SU-DHL-6 (cell line): ENCODE results near the gene NFIX.
"Not testable (repeated sequence)": the region's sequence is repeated elsewhere in the genome, so short reads cannot be mapped to it uniquely, and the experiment has no call there.

Source experiments
- H2AFZ ChIP-seq: fragments of 200-600 bp; sonication (generic); 2 replicates; pipeline ENCODE4 v1.6.1; 2014; ENCODE audit warnings: low read depth, mild to moderate bottlenecking, moderate library complexity, mixed read lengths, antibody characterized with exemption, low read length; ENCODE audit not compliant: severe bottlenecking
- H3F3A ChIP-seq: fragments of 200-600 bp; shearing (Covaris generic); 2 replicates; pipeline ENCODE4 v1.6.0; 2016; ENCODE audit warnings: antibody characterized with exemption, mild to moderate bottlenecking; ENCODE audit not compliant: insufficient read depth
- H3K27ac ChIP-seq: fragments of 200-600 bp; sonication (generic); 2 replicates; pipeline ENCODE4 v1.5.1; 2016; ENCODE audit warnings: low read depth, mild to moderate bottlenecking, low read length, moderate library complexity, mixed read lengths
- H3K27me3 ChIP-seq: fragments of 200-600 bp; sonication (generic), shearing (Covaris generic); 2 replicates; pipeline ENCODE4 v1.6.0; 2014; ENCODE audit warnings: mild to moderate bottlenecking, low read length
- H3K36me3 ChIP-seq: fragments of 200-600 bp; sonication (generic); 2 replicates; pipeline ENCODE4 v1.6.1; 2014; ENCODE audit warnings: mild to moderate bottlenecking, low read length, mixed read lengths
- H3K4me2 ChIP-seq: fragments of 300-600, 200-600 bp; shearing (Covaris generic), sonication (generic); 2 replicates; pipeline ENCODE4 v1.6.0; 2014; ENCODE audit warnings: low read length, low read depth, mild to moderate bottlenecking; ENCODE audit not compliant: poor library complexity, severe bottlenecking
- H3K4me3 ChIP-seq: fragments of 200-600 bp; sonication (generic); 2 replicates; pipeline ENCODE4 v1.5.1; 2014; ENCODE audit warnings: antibody characterized with exemption, low read length, mild to moderate bottlenecking, mixed read lengths; ENCODE audit not compliant: insufficient read depth, poor library complexity, severe bottlenecking
- H3K79me2 ChIP-seq: fragments of 200-600 bp; sonication (generic); 2 replicates; pipeline ENCODE4 v1.6.1; 2014; ENCODE audit warnings: mild to moderate bottlenecking, low read length, moderate library complexity; ENCODE audit not compliant: insufficient read depth
- H3K9ac ChIP-seq: fragments of 200-600 bp; sonication (generic); 2 replicates; pipeline ENCODE4 v1.7.0; 2014; ENCODE audit warnings: mild to moderate bottlenecking, low read length
- H3K9me2 ChIP-seq: fragments of 200-600 bp; sonication (generic); replicated peaks from 2 replicates; pipeline ENCODE4 v1.6.1; 2014; ENCODE audit warnings: low read length; ENCODE audit not compliant: insufficient read depth
- H3K9me3 ChIP-seq: fragments of 200-600 bp; sonication (generic); 2 replicates; pipeline ENCODE4 v1.6.1; 2014; ENCODE audit warnings: low read length, mixed read lengths; ENCODE audit not compliant: insufficient read depth
- H4K20me1 ChIP-seq: fragments of 200-600 bp; sonication (generic); 2 replicates; pipeline ENCODE4 v1.6.1; 2014; ENCODE audit warnings: low read depth, mild to moderate bottlenecking, antibody characterized with exemption, low read length, moderate library complexity, mixed read lengths
- EZH2phosphoT487 ChIP-seq: fragments of 200-600 bp; sonication (generic), shearing (Covaris generic); conservative IDR thresholded peaks from 2 replicates; pipeline ENCODE4 v1.6.1; 2018; ENCODE audit warnings: mild to moderate bottlenecking, antibody characterized with exemption, low read length, moderate library complexity, mixed read lengths
- TF ChIP-seq, protein P1 (sequence below): fragments of 200-600 bp; sonication (generic); IDR thresholded peaks from one replicate; pipeline ENCODE4 v1.5.1; 2017; ENCODE audit warnings: antibody characterized with exemption, mild to moderate bottlenecking, low read length, moderate library complexity; ENCODE audit not compliant: insufficient read depth, poor library complexity, severe bottlenecking

NFIX gene

GRCh38 chr19:12953138-12953798 lies 42.0 kb upstream of the NFIX start:
- Histone ChIP-seq H3K27ac (peak overlapping the region; percentile 56; the same call in 1 of the 2 replicates), H2AFZ (no peak overlapping the region), H3F3A (peaks cover 43% of the 10 kb centered on the region), H3K4me2 (peak overlapping the region; percentile 69), H3K79me2 (peaks cover 29% of the 10 kb centered on the region), H3K9me2 (no peaks in the 10 kb centered on the region), H3K27me3 (no peaks in the 10 kb centered on the region), H3K9ac (0 out of 2 replicates have a peak overlapping the region, but pooled peaks have one; percentile 10), H3K9me3 (no peaks in the 10 kb centered on the region), H3K36me3 (0 out of 2 replicates have a peak, but pooled peaks cover 7% of the 10 kb centered on the region), H4K20me1 (no peaks in the 10 kb centered on the region; the same call in 1 of the 2 replicates), H3K4me3 (no peak overlapping the region)
- TF ChIP-seq, protein P1, sequence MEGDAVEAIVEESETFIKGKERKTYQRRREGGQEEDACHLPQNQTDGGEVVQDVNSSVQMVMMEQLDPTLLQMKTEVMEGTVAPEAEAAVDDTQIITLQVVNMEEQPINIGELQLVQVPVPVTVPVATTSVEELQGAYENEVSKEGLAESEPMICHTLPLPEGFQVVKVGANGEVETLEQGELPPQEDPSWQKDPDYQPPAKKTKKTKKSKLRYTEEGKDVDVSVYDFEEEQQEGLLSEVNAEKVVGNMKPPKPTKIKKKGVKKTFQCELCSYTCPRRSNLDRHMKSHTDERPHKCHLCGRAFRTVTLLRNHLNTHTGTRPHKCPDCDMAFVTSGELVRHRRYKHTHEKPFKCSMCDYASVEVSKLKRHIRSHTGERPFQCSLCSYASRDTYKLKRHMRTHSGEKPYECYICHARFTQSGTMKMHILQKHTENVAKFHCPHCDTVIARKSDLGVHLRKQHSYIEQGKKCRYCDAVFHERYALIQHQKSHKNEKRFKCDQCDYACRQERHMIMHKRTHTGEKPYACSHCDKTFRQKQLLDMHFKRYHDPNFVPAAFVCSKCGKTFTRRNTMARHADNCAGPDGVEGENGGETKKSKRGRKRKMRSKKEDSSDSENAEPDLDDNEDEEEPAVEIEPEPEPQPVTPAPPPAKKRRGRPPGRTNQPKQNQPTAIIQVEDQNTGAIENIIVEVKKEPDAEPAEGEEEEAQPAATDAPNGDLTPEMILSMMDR = no peak
- no peak for TF ChIP-seq EZH2phosphoT487

DNA sequence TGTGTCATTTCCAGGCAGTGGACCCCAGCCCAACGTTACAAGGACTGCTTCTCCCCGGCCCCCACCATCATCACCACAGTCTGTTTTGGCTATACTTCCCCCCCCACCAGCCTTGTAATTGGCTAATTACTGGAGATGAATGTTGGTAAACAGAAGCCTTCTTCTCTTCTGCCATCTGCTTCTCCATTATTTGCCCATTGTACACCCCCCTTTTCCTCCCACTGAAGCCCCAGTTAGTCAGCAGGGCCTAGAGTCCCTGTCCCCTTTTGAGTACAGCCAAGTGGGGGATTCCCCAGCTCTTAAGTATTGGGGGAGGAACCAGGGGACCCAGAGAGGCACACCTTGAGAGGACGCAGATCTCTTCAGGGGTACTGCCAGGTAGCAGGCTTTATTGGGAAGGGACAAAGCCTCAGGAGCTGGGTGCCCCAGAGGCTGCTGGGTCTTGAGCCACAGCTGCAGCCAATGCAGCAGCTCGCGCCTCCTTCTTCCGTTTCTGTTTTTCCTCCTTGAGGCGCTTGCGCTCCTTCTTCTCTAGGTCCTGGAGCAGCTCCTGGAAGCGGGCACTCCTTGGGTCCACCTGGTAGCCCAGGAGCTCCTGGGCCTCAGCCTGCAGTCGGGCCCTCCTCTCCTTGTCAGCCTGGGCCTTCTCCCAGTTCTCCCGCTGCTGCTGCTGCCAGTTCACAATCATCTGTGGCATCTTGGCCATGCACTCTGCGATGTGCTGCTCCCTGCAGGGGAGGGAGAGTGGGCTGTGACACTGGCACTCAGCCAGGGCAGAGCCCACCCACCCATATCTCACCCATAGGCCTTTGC lies 41.3 kb upstream of the NFIX start:
- Histone ChIP-seq H3K4me2 (peak overlapping the region; percentile 69), H4K20me1 (no peaks in the 10 kb centered on the region; the same call in 1 of the 2 replicates), H3K27me3 (no peaks in the 10 kb centered on the region), H2AFZ (no peak overlapping the region), H3K79me2 (peaks cover 23% of the 10 kb centered on the region), H3K4me3 (no peak overlapping the region), H3K9me2 (no peaks in the 10 kb centered on the region), H3K9ac (0 out of 2 replicates have a peak overlapping the region, but pooled peaks have one; percentile 10), H3K9me3 (no peaks in the 10 kb centered on the region), H3K27ac (peak overlapping the region; percentile 56), H3F3A (peaks cover 43% of the 10 kb centered on the region), H3K36me3 (0 out of 2 replicates have a peak, but pooled peaks cover 7% of the 10 kb centered on the region)
- TF ChIP-seq EZH2phosphoT487 = no peak
- TF ChIP-seq, protein P1 = no peak

- H3K79me2 ChIP-seq = peaks cover 23% of the 10 kb centered on the region
- no peaks in the 10 kb centered on the region; the same call in 1 of the 2 replicates for H4K20me1 ChIP-seq
- no peak overlapping the region for H3K4me3 ChIP-seq
- H3K9me2 ChIP-seq = no peaks in the 10 kb centered on the region
- H2AFZ ChIP-seq = no peak overlapping the region
- peak overlapping the region; percentile 56 for H3K27ac ChIP-seq
- no peaks in the 10 kb centered on the region for H3K9me3 ChIP-seq
- no peaks in the 10 kb centered on the region for H3K27me3 ChIP-seq
- H3K4me2 ChIP-seq = peak overlapping the region; percentile 69
- H3F3A ChIP-seq = peaks cover 43% of the 10 kb centered on the region
- 0 out of 2 replicates have a peak overlapping the region, but pooled peaks have one; percentile 10 for H3K9ac ChIP-seq
- no peak for TF ChIP-seq EZH2phosphoT487
- TF ChIP-seq, protein P1 = no peak
- 0 out of 2 replicates have a peak, but pooled peaks cover 7% of the 10 kb centered on the region for H3K36me3 ChIP-seq
Observed at GRCh38 chr19:12954612-12954962, 40.7 kb upstream of the NFIX start.

GRCh38 chr19:12955575-12955974 lies 39.7 kb upstream of the NFIX start:
- not testable (repeated sequence) for H3K36me3 ChIP-seq, H3K9me3 ChIP-seq, H3K27me3 ChIP-seq, H2AFZ ChIP-seq, H3K9me2 ChIP-seq, H4K20me1 ChIP-seq
- H3F3A ChIP-seq = peaks cover 43% of the 10 kb centered on the region
- peak overlapping the region; percentile 80 for H3K9ac ChIP-seq
- H3K79me2 ChIP-seq = peaks cover 23% of the 10 kb centered on the region
- peak overlapping the region; percentile 69 for H3K4me2 ChIP-seq
- H3K4me3 ChIP-seq = peak overlapping the region; percentile 66
- H3K27ac ChIP-seq = peak overlapping the region; percentile 72
